Brain microvascular endothelial cell (primary cell): ENCODE data around the gene SUMF1.

ENCODE experiments used
- DNase-seq: peaks from one replicate; pipeline ENCODE4 v3.0.0-alpha.2; 2020
- H3K27ac ChIP-seq: fragments of 250-450 bp; sonication (Bioruptor Pico); 2 replicates; pipeline ENCODE4 v1.5.1; 2020; ENCODE audit warnings: mild to moderate bottlenecking, moderate library complexity
- H3K27me3 ChIP-seq: fragments of 250-450 bp; sonication (Bioruptor Pico); replicated peaks from 2 replicates; pipeline ENCODE4 v1.5.1; 2020; ENCODE audit warnings: mild to moderate bottlenecking
- H3K36me3 ChIP-seq: fragments of 250-450 bp; sonication (Bioruptor Pico); replicated peaks from 2 replicates; pipeline ENCODE4 v1.5.1; 2020; ENCODE audit warnings: mild to moderate bottlenecking
- H3K4me3 ChIP-seq: 2 replicates; pipeline ENCODE4 v1.5.1; 2011; ENCODE audit warnings: low read depth, mild to moderate bottlenecking, control low read depth, low read length, moderate library complexity
- CTCF ChIP-seq: IDR thresholded peaks from 2 replicates; pipeline ENCODE4 v1.5.1; 2011; ENCODE audit warnings: low read depth, mild to moderate bottlenecking, moderate library complexity, low read length, control low read depth, inconsistent platforms; ENCODE audit errors: missing control alignments
- in situ Hi-C: cut with HindIII; loops from 2 replicates; pipeline ENCODE4 v1.10.0; 2017; ENCODE audit warnings: low sequenced_read_pairs, low pct_ligation_motif_present

Gene SUMF1

GRCh38 chr3:4429648-4430350 is 37.3 kb downstream of the SUMF1 start:
- in situ Hi-C loops, result no loop called here
- H3K36me3 ChIP-seq, result no peaks in the 10 kb centered on the region

GRCh38 chr3:4426782-4427344 is 40.2 kb downstream of the SUMF1 start:
- Histone ChIP-seq H3K36me3 (no peaks in the 10 kb centered on the region), H3K27me3 (no peaks in the 10 kb centered on the region), H3K4me3 (no peak overlapping the region), H3K27ac (peak overlapping the region; percentile 70)
- no peak for TF ChIP-seq CTCF
- peak; percentile 93 for DNase-seq
- in situ Hi-C loops, result no loop called here

More at GRCh38 chr3:4429648-4430350, 37.3 kb downstream of the SUMF1 start:
- DNase-seq, result no peak
- peak; percentile 16 for TF ChIP-seq CTCF
- Histone ChIP-seq H3K27me3 (no peaks in the 10 kb centered on the region), H3K27ac (no peak overlapping the region), H3K4me3 (no peak overlapping the region)

DNA sequence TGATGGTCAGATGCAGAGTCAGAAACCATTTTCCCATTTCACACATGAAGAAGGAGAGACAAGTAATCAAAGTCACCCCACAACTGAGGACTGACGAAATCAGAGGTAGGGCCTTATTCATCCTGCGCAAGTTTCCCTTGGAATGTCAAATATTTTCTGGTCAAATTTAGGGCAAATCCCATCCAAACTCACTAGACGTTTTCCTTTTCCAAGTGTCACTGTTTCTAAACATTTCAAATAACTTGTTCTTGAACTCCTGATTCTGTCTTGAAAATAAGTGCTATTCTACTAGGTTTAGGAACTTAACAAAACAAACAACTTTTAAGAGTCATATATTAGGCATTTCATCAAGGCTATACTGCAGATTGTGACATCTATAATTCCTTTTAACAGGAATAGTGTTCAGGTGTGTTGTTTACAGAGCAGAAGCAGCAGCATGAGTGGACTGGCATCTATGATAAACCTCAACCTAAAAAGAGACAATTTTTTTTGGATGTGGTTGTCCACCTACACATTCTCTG is 40.7 kb downstream of the SUMF1 start:
- H3K27me3 ChIP-seq, result no peaks in the 10 kb centered on the region
- no peaks in the 10 kb centered on the region for H3K36me3 ChIP-seq
- peak overlapping the region; percentile 70 for H3K27ac ChIP-seq
- H3K4me3 ChIP-seq, result no peak overlapping the region
- peak; percentile 29 for DNase-seq
- TF ChIP-seq CTCF, result no peak
- in situ Hi-C loops, result no loop called here

GRCh38 chr3:4425707-4426106 is 41.4 kb downstream of the SUMF1 start:
- DNase-seq, result peak; percentile 49
- Histone ChIP-seq H3K27me3 (no peaks in the 10 kb centered on the region), H3K27ac (peak overlapping the region; percentile 70), H3K36me3 (no peaks in the 10 kb centered on the region), H3K4me3 (no peak overlapping the region)
- TF ChIP-seq CTCF, result no peak
- in situ Hi-C loops, result no loop called here

GRCh38 chr3:4425055-4425454 is 42.0 kb downstream of the SUMF1 start:
- in situ Hi-C loops, result no loop called here
- Histone ChIP-seq H3K27me3 (no peaks in the 10 kb centered on the region), H3K4me3 (no peak overlapping the region), H3K27ac (no peak overlapping the region), H3K36me3 (no peaks in the 10 kb centered on the region)
- TF ChIP-seq CTCF, result no peak
- DNase-seq, result no peak

- DNase-seq, result peak; percentile 80
- Histone ChIP-seq H3K27me3 (no peaks in the 10 kb centered on the region), H3K27ac (peak overlapping the region; percentile 64), H3K4me3 (no peak overlapping the region), H3K36me3 (no peaks in the 10 kb centered on the region)
- no peak for TF ChIP-seq CTCF
- in situ Hi-C loops, result no loop called here
Measured at GRCh38 chr3:4421121-4421520, 45.9 kb downstream of the SUMF1 start.
